Activated CD4-positive, alpha-beta T cell treated with anti-CD3 and anti-CD28 coated beads, Interleukin-2, Interleukin-6, amounts not matched to agents 100 ng/mL and 50 ng/mL, durations not matched to agents 16 hours and 8 hours (primary cell): ENCODE results near the gene SAMD8.
"Not testable (repeated sequence)": the region's sequence is repeated elsewhere in the genome, so short reads cannot be mapped to it uniquely, and the experiment has no call there.

ENCODE experiments used
- DNase-seq: peaks from one replicate; pipeline ENCODE4 v3.0.0-alpha.2; 2020

SAMD8 gene

GRCh38 chr10:75199949-75200348 lies 88.5 kb downstream of the SAMD8 start:
- not testable (repeated sequence) for DNase-seq

DNA sequence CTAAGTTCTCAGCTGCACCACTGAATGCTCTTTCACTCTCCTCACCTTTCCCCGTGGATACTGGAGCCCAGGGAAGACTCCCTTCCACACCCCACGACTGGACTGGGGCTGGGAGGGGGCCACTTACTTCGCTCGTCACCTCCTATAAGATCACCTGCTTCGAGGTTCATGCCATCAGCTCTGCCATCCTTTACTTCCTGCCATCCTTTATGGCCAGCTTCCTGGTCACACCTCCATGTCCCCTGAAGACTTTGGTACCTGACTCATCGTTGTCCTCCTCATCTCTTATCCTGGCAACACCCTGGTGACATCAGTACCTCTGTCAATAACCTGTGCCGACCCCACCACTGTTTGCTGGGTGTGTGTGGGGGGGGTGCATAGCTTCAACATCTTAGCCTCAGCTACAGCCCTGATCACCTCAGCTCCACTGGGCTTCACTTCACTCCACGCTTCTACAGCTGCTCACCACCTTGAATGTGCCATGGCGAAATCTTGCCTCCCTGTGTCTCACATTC lies 90.4 kb downstream of the SAMD8 start:
- DNase-seq: no peak

GRCh38 chr10:75202321-75203045 lies 91.0 kb downstream of the SAMD8 start:
- DNase-seq: no peak

GRCh38 chr10:75203046-75203620 lies 91.7 kb downstream of the SAMD8 start:
- not testable (repeated sequence) for DNase-seq

DNA sequence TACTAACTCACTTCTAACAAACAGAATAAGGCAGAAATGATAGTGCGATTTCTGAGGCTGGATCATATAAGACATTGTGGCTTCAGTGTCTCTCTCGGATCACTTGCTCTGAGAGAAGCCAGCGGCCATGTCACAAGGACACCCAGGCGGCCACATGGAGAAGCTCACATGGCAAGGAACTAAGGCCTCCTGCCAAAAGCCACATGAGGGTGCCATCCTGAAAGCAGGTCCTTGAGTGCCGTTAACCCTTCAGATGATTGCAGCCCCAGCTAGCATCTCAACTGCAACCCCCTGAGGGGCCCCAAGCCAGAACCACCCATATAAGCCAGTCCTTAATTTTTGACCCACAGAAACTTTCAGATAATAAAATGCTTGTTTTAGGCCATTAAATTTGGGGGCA lies 92.3 kb downstream of the SAMD8 start:
- no peak for DNase-seq

- no peak for DNase-seq
These were observed 94.5 kb downstream of the SAMD8 start for GRCh38 chr10:75205908-75206307.

DNA sequence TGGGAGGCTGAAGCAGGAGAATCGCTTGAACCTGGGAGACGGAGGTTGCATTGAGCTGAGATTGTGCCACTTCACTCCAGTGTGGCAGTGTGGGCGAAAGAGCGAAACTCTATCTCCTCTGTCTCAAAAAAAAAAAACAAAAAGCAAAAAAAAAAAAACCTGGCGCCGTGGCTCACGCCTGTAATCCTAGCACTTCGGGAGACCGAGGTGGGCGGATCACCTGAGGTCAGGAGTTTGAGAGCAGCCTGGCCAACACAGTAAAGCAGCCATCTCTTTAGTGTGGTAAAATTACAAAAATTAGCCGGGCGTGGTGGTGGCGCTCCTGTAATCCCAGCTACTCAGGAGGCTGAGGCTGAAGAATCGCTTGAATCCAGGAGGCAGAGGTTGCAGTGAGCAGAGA lies 95.2 kb downstream of the SAMD8 start:
- not testable (repeated sequence) for DNase-seq

DNA sequence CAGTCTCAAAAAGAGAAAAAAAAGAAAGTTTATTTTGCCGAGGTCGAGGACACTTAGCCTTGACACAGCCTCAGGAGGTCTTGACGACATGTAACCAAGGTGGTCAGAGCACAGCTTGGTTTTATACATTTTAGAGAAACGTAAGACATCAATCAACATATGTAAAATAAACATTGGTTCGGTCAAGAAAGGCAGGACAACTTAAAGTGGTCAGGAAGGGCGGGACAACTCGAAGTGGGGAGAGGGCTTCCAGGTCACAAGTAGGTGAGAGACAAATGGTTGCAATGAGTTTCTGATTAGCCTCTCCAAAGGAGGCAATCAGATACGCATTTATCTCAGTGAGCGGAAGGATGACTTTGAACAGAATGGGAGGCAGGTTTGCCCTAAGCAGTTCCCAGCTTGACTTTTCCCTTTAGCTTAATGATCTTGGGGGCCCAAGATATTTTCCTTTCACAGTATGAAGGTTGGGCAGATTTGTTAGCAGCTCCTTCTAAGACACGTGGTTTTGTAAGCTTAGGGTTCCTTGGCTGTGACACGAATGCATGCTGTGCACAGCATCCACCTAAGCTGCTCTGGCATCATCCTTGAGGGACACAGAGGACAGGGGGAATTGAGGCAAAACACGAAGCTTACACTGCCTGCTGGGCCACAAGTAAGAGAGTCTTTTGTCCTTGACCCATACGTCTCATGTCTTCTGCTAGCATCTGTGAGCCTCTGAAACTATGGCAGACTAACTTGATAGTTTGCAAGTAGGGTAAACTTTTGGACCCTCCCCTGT lies 95.8 kb downstream of the SAMD8 start:
- DNase-seq: no peak

DNA sequence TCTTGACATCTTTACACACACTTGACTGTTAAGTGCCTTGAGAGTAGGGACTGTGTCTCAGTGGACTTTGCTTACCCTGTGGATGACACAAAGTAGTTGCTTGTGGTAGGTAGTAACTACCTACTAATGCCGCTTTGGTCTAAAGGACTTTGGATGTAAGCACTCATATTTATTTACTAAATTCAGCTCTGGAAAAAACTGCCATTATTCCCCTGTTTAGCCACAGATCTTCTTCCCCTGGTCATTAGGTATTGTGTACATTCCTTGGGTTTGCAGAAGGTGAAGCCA lies 96.3 kb downstream of the SAMD8 start:
- DNase-seq: no peak

DNA sequence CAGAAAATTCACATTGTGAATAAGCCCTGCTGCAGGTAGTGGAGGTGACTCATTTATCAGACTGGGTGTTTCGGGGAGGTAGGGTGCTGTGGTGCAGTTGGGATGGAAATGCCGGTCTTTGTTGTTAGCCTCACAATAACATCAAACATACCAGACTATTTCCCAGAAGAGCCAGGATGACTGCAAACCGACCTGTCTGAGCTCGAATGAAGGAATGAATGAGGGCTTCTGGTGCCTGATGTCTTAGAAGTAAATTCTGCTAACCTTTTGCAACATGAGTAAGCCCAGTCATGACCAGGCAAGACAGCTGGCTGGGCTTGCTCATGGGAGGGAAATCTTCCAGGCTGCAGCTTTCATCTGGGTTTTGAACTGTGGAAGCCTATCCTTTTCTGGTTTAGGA lies 96.7 kb downstream of the SAMD8 start:
- DNase-seq: peak; percentile 12

- no peak for DNase-seq
These were observed 97.8 kb downstream of the SAMD8 start for GRCh38 chr10:75209086-75209920.

GRCh38 chr10:75209921-75210281 lies 98.4 kb downstream of the SAMD8 start:
- peak; percentile 84 for DNase-seq

GRCh38 chr10:75210282-75211006 lies 99.0 kb downstream of the SAMD8 start, which contains the start of gene VDAC2:
VDAC2 (plus strand) TSS chr10:75210796; CDS start chr10:75211159, 363 bp downstream.
- peak; percentile 96 for DNase-seq

DNA sequence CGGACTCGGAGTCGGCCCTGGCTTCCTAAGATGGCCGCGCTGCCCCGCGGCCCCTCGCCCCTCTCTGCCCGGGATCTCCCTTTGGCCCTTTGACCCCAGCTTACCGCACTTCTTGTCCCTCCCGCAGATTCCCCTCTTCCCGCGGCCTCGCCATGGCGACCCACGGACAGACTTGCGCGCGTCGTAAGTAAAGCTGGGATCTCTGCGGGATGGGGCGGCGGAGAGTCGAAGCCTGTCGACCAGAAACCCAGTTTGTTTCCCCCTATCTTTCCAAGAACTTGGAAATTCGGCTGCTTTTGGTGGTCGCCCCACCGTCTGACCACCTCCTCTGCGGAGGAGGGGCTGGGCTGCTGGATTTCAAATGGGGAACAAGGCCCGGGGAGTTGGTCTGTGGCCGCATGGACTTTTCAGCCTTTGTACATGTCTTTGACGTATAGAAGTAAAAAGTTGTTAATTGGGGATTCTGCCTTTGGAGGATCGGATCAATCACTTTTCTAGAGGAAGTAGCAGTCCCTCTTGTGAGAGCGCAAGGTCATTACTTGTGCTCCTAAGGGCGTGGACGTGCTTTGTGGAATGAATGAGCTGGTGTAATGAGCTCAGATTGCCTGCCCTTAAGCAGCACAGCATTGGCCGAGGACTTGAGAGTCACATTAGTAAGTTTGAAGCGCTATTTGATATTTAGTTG lies 99.7 kb downstream of the SAMD8 start:
- peak; percentile 53 for DNase-seq

DNA sequence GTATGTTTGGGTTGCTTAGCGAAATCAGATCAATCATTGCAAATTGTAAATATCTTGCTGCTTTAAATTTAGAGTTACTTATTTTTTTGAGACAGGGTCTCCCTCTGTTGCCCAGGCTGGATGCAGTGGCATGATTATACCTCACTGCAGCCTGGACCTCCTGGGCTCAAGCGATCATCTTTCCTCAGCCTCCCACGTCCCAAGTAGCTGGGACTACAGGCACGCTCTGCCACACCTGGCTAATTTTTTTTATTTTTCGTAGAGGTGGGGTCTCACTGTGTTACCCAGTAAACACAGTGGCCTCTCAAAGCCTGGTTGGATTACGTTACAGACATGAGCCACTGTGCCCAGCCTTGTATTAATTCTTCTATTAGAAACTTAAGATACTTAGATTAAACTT lies 100.9 kb downstream of the SAMD8 start:
- DNase-seq: no peak

- no peak for DNase-seq
These were observed 108.8 kb downstream of the SAMD8 start for GRCh38 chr10:75220274-75220673.

DNA sequence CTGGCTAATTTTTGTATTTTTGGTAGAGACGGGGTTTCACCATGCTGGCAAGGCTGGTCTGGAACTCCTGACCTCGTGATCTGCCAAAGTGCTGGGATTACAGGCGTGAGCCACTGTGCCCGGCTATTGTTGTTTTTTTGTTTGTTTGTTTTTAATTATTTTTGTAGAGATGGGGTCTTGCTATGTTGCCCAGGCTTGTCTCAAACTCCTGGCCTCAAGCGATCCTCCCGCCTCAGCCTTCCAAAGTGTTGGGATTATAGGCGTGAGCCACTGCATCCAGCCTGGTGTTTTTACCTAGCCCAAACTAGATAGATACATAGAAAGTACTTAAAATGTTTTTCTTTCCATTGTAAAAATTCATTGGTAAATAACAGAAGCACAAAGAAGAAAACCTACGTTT lies 110.0 kb downstream of the SAMD8 start:
- not testable (repeated sequence) for DNase-seq

GRCh38 chr10:75223507-75223906 lies 112.1 kb downstream of the SAMD8 start:
- no peak for DNase-seq

- no peak for DNase-seq
These were observed 114.6 kb downstream of the SAMD8 start for GRCh38 chr10:75226095-75226494.

GRCh38 chr10:75226656-75227055 lies 115.2 kb downstream of the SAMD8 start:
- DNase-seq: no peak

DNA sequence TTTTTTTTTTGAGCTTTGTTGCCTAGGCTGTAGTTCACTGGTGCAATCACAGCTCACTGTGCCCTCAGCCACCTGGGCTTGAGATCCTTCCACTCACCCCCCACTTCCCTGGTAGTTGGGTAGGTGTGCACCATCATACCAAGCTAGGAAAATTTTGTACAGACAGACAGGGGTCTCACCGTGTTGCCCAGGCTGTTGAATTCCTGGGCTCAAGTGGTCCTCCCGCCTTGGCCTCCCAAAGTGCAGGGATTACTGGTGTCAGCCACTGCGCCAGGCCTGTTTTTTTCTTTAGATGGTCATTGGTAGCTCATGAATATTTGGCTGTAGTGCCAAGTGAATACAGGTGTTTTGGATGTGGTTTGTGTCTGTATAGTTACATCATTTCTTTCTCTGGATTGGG lies 116.8 kb downstream of the SAMD8 start:
- no peak for DNase-seq

GRCh38 chr10:75228834-75229233 lies 117.4 kb downstream of the SAMD8 start:
- no peak for DNase-seq
